A673 (cell line): ENCODE data around the gene RPL13A. TPM values are rescaled to one million over a fixed set of nuclear protein-coding genes. Genes with fewer than 3 reads are reported as not detected.

Experiments used
- BruUV-seq: library from RNA; stranded (reverse); fragments of 400-500 nt; replicated peaks from 2 replicates; lab custom pipeline; 2021; lab: Mats Ljungman, UMichigan
- CTCF ChIA-PET: fragments of 300-600 bp; sonication (Branson Sonifier 250); formaldehyde crosslinking; loops from one replicate; lab custom pipeline; 2022; ENCODE audit warnings: antibody characterized with exemption; lab: Charles Lee
- POLR2A ChIA-PET: fragments of 300-600 bp; sonication (Branson Sonifier 250); formaldehyde crosslinking; loops from one replicate; lab custom pipeline; 2022; ENCODE audit warnings: antibody characterized with exemption; ENCODE audit not compliant: low non-redundant PET; lab: Charles Lee
- DNase-seq: peaks from one replicate; pipeline ENCODE4 v3.0.0-alpha.2; 2015; ENCODE audit warnings: low spot score
- H3K27ac ChIP-seq: fragments of 200-600 bp; sonication (generic); 2 replicates; pipeline ENCODE4 v1.5.1; 2016; ENCODE audit warnings: mixed run types, low read depth, mild to moderate bottlenecking, mixed read lengths, antibody characterized with exemption, low read length; ENCODE audit not compliant: poor library complexity, severe bottlenecking
- H3K27me3 ChIP-seq: fragments of 200-600 bp; sonication (generic); replicated peaks from 2 replicates; pipeline ENCODE4 v1.6.1; 2017; ENCODE audit warnings: mixed run types, low read depth, mild to moderate bottlenecking, mixed read lengths, antibody characterized with exemption, low read length; ENCODE audit not compliant: insufficient read depth, poor library complexity
- H3K36me3 ChIP-seq: fragments of 200-600 bp; sonication (generic); 2 replicates; pipeline ENCODE4 v1.6.1; 2016; ENCODE audit warnings: mixed run types, mild to moderate bottlenecking, mixed read lengths, antibody characterized with exemption, low read length; ENCODE audit not compliant: insufficient read depth, poor library complexity, severe bottlenecking
- H3K4me1 ChIP-seq: fragments of 200-600 bp; sonication (generic); 2 replicates; pipeline ENCODE4 v1.6.1; 2017; ENCODE audit warnings: mixed run types, mild to moderate bottlenecking, mixed read lengths, antibody characterized with exemption, low read length; ENCODE audit not compliant: insufficient read depth, poor library complexity, severe bottlenecking
- H3K4me3 ChIP-seq: fragments of 200-600 bp; sonication (generic); 2 replicates; pipeline ENCODE4 v1.5.1; 2016; ENCODE audit warnings: low read depth, mixed run types, mild to moderate bottlenecking, mixed read lengths, low read length; ENCODE audit not compliant: poor library complexity, severe bottlenecking
- H3K9me3 ChIP-seq: fragments of 200-600 bp; sonication (generic); 2 replicates; pipeline ENCODE4 v1.6.1; 2016; ENCODE audit warnings: mixed run types, low read depth, mild to moderate bottlenecking, mixed read lengths, antibody characterized with exemption, low read length; ENCODE audit not compliant: poor library complexity, severe bottlenecking
- CTCF ChIP-seq: fragments of 300-800, 200-600 bp; sonication (generic); conservative IDR thresholded peaks from 2 replicates; pipeline ENCODE4 v1.5.1; 2017; ENCODE audit warnings: low read depth, mild to moderate bottlenecking, antibody characterized with exemption, low read length, moderate library complexity, mixed read lengths
- EZH2 ChIP-seq: fragments of 200-600 bp; sonication (generic); IDR thresholded peaks from 2 replicates; pipeline ENCODE4 v1.6.1; 2017; ENCODE audit warnings: borderline replicate concordance, low read depth, mild to moderate bottlenecking, mixed read lengths, antibody characterized with exemption, low read length; ENCODE audit not compliant: poor library complexity, severe bottlenecking
- intact Hi-C: fragments of 100-400 bp; cut with micrococcal nuclease; formaldehyde crosslinking; loops from one replicate; pipeline ENCODE4 v1.10.0; 2022; ENCODE audit not compliant: unreplicated experiment
- total RNA-seq: library from RNA; stranded (reverse); gene quantifications from 2 replicates; pipeline ENCODE4 v1.2.3, GENCODE V29; 2021

Gene RPL13A
- total RNA-seq, 1 experiment from 2014 or later = 2,390 TPM

GRCh38 chr19:49489601-49490167 lies 2.3 kb downstream of the RPL13A start:
- H3K4me3 ChIP-seq = peak overlapping the region; percentile 83
- H3K27ac ChIP-seq = peak overlapping the region; percentile 97
- peak; percentile 39 for TF ChIP-seq CTCF
- TF ChIP-seq EZH2 = no peak
- ChIA-PET CTCF (no interaction called here), POLR2A (no interaction called here)
- peaks cover 54% of the 10 kb centered on the region for H3K36me3 ChIP-seq
- no peaks in the 10 kb centered on the region for H3K9me3 ChIP-seq
- peaks cover 16% of the 10 kb centered on the region for H3K4me1 ChIP-seq
- no TSS peak for BruUV-seq
- DNase-seq = no peak
- intact Hi-C loops = loop anchor here (10.0 kb wide), 1 partner anchor 385 kb away; the partner anchor contains the start of genes AKT1S1 and TBC1D17
- H3K27me3 ChIP-seq = no peaks in the 10 kb centered on the region

GRCh38 chr19:49490287-49491029 lies 3.0 kb downstream of the RPL13A start:
- intact Hi-C loops = loop anchor here (10.0 kb wide), 1 partner anchor 384 kb away; the partner anchor contains the start of genes AKT1S1 and TBC1D17
- Histone ChIP-seq H3K27ac (peak overlapping the region; percentile 97), H3K4me3 (peak overlapping the region; percentile 83), H3K9me3 (no peaks in the 10 kb centered on the region), H3K27me3 (no peaks in the 10 kb centered on the region), H3K4me1 (peaks cover 16% of the 10 kb centered on the region), H3K36me3 (peaks cover 54% of the 10 kb centered on the region)
- DNase-seq = no peak
- ChIA-PET POLR2A (no interaction called here), CTCF (interaction anchor here (0.6 kb wide), 1 partner anchor 20 kb away, joined by 4 read pairs; no protein-coding TSS in a partner anchor)
- TF ChIP-seq EZH2 (no peak), CTCF (no peak)
- no TSS peak for BruUV-seq

GRCh38 chr19:49491030-49491803 lies 3.8 kb downstream of the RPL13A start:
- Histone ChIP-seq H3K4me1 (peaks cover 16% of the 10 kb centered on the region), H3K36me3 (peaks cover 54% of the 10 kb centered on the region), H3K27ac (peak overlapping the region; percentile 97), H3K9me3 (no peaks in the 10 kb centered on the region), H3K4me3 (no peak overlapping the region), H3K27me3 (no peaks in the 10 kb centered on the region)
- DNase-seq = no peak
- POLR2A ChIA-PET = no interaction called here
- CTCF ChIA-PET = interaction anchor here (0.6 kb wide), 1 partner anchor 21 kb away, joined by 4 read pairs; no protein-coding TSS in a partner anchor
- intact Hi-C loops = loop anchor here (10.0 kb wide), 1 partner anchor 384 kb away; the partner anchor contains the start of genes AKT1S1 and TBC1D17
- no peak for TF ChIP-seq EZH2
- TF ChIP-seq CTCF = no peak
- BruUV-seq = no TSS peak
